ENCODE data around the gene ULK1. TPM values are rescaled to one million over a fixed set of nuclear protein-coding genes. Genes with fewer than 3 reads are reported as not detected.

Gene ULK1
- total RNA-seq, 1 donor from 2014 or later = 3.2 TPM

DNA sequence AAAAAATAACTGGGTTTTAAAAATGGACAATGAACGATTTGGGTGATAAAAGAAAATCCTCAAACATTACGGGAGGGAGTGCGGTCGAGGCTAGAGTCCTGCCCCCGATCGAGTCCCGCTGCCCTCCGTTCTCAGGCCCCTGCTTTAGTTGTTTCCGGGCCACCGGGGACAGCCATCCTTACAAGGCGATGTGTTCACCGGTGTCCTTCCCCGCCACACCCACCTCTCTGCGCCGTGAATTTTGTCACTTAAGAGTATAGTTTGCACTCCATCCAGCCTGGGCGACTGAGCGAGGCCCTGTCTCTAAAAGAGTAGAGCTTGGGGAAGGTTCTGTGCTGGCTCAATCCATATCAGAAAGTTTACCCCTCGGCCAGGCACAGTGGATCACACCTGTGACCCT lies 2.9 kb downstream of the ULK1 start:
- FAIRE-seq = no peak
- no peak overlapping the region for H3K4me3 ChIP-seq (ENCODE audit: low read depth, low read length)
- H3K36me3 ChIP-seq (ENCODE audit: control insufficient read depth, insufficient read depth, low read length) = peaks cover 7% of the 10 kb centered on the region
- DNase-seq (ENCODE audit: low read depth) = no peak
- no peaks in the 10 kb centered on the region for H3K27me3 ChIP-seq (ENCODE audit: control insufficient read depth, insufficient read depth, low read length)
- TF ChIP-seq, protein P1, sequence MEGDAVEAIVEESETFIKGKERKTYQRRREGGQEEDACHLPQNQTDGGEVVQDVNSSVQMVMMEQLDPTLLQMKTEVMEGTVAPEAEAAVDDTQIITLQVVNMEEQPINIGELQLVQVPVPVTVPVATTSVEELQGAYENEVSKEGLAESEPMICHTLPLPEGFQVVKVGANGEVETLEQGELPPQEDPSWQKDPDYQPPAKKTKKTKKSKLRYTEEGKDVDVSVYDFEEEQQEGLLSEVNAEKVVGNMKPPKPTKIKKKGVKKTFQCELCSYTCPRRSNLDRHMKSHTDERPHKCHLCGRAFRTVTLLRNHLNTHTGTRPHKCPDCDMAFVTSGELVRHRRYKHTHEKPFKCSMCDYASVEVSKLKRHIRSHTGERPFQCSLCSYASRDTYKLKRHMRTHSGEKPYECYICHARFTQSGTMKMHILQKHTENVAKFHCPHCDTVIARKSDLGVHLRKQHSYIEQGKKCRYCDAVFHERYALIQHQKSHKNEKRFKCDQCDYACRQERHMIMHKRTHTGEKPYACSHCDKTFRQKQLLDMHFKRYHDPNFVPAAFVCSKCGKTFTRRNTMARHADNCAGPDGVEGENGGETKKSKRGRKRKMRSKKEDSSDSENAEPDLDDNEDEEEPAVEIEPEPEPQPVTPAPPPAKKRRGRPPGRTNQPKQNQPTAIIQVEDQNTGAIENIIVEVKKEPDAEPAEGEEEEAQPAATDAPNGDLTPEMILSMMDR (IDR thresholded peaks at IDR 0.05; ENCODE audit: insufficient read depth, low read length, severe bottlenecking) = no peak

DNA sequence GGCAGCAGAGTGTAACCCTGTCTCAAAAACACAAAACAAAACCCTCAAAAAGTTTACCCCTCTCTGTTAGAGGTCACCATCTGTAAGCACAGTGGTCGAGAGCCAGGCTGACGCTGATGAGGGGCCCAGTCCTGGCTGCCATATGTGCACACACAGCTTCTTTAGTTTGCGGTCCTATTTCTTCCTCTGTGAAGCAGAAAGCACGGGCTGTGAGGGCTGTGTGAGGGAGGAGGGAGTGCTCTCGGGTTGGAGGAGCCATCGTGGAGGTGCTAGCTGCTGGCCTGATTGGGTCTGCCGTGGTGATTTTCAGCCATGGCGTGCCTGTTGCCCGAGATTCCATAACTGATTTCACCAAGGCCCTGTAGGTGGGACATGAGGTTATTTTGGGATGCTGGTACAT lies 3.5 kb downstream of the ULK1 start:
- TF ChIP-seq, protein P1 (IDR thresholded peaks at IDR 0.05; ENCODE audit: insufficient read depth, low read length, severe bottlenecking) = no peak
- no peak overlapping the region for H3K4me3 ChIP-seq (ENCODE audit: low read depth, low read length)
- peaks cover 7% of the 10 kb centered on the region for H3K36me3 ChIP-seq (ENCODE audit: control insufficient read depth, insufficient read depth, low read length)
- no peaks in the 10 kb centered on the region for H3K27me3 ChIP-seq (ENCODE audit: control insufficient read depth, insufficient read depth, low read length)
- FAIRE-seq = no peak
- DNase-seq (ENCODE audit: low read depth) = no peak

DNA sequence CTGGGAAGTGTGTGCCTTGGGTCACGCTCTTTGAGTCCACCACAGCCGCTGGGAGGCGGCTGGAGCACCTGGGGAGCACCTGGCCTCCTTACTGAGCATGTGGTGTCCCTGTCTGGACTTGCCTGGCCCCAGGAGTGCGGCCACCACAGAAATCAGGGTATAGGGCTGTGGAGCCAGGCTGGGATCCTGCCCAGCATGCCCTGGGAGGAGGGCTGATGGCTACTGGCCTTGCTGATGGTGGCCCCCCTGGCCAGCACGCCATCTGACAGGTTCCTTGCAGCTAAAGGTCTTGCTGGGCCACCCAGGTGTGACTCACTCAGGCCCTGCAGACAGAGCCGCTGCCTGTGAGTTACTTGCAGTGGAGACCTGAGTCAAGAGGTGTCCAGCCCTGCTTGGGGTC lies 6.0 kb downstream of the ULK1 start:
- Histone ChIP-seq H3K36me3 (ENCODE audit: control insufficient read depth, insufficient read depth, low read length) (peaks cover 10% of the 10 kb centered on the region), H3K4me3 (ENCODE audit: low read depth, low read length) (no peak overlapping the region), H3K27me3 (ENCODE audit: control insufficient read depth, insufficient read depth, low read length) (no peaks in the 10 kb centered on the region)
- FAIRE-seq = no peak
- DNase-seq (ENCODE audit: low read depth) = peak; percentile 50
- TF ChIP-seq, protein P1 (IDR thresholded peaks at IDR 0.05; ENCODE audit: insufficient read depth, low read length, severe bottlenecking) = peak; percentile 2

DNA sequence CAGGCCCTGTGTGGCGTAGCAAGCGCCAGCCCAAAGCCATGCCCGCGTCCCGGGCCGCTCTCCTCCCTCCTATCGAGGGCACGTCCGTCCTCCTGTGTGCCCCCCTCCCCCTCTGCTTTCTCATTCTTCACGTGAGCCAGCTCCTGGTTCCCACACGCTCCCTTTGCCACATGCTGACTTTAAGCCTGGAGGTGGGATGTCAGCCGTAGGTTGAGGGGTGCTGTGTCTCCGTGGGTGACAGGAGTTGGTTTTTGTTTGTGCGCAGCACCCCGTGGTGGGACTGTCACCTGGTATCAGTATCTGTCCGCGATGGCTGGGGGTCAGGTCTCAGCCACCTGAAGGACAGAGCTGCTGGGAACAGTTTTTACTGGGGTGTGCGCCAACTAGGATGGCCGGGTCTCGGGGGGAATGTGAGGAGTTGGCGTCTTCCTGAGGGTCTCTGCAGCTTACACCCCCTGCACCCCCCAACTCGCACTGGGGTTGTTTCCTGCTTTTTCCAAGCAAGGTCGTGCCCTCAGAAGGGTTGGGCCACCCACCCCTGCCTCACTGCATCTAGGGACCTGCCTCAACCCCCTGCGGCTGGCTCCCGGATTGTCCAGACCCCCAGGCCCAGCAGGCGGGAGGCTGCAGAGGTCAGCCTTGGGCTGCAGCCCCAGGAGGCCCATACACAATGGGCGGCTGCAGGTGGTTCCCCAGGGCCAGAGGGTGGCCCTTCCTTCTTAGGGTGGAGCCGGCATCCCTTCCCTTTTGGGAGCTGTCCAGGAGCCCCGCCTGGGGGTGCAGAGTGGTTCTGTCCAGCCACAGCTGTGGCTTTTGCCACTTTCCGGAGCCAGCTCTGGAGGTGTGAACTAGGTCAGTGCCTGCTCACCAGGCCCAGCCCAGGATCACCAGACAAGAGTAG lies 7.3 kb downstream of the ULK1 start:
- TF ChIP-seq, protein P1 (IDR thresholded peaks at IDR 0.05; ENCODE audit: insufficient read depth, low read length, severe bottlenecking) = no peak
- FAIRE-seq (no peak), DNase-seq (ENCODE audit: low read depth) (no peak)
- Histone ChIP-seq H3K27me3 (ENCODE audit: control insufficient read depth, insufficient read depth, low read length) (no peaks in the 10 kb centered on the region), H3K4me3 (ENCODE audit: low read depth, low read length) (no peak overlapping the region), H3K36me3 (ENCODE audit: control insufficient read depth, insufficient read depth, low read length) (peaks cover 11% of the 10 kb centered on the region)

DNA sequence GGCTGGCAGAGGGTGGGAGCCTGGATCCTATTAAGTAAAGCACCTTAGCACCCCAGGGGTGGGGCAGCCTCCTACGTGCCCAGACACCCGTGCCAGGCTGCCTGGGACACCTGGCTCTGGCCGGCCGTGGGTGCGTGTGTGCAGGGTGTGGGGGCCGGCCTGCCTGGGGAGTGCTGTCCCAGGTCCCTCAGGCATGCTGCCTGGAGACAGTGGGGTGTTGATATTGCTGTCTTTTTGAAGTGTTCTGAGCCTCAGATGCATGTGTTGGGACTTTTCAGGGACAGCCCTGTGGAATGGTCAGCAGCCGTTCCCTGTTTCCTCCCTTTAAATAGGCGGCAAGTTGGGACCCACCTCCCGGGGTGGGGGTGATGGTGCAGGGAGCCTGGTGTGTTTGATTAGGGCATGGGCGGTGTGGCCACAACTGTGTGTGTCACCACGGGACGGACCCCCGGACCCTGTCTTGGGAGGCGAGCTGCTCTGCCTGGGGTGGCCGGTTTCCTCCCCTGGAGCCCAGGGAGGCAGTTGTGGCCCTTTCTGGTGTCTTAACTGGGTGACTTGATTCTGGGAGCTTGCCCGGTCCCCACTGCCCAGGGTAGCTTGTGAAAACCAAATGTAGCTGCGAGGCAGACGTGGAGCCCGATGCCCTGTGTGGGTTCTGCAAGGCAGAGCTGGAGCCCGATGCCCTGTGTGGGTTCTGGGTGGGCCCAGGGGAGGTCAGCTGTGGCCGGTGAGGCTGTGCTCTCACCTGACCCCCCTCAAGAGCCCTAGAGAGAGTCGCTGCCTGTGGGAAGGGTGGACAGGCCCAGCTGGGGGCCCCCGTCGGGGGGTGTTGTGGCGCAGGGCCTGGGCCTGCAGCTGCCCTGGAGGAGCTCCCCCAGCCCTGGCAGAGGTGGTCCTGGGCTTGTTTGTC lies 8.2 kb downstream of the ULK1 start:
- TF ChIP-seq, protein P1 (IDR thresholded peaks at IDR 0.05; ENCODE audit: insufficient read depth, low read length, severe bottlenecking) = no peak
- peak; percentile 36 for FAIRE-seq
- Histone ChIP-seq H3K27me3 (ENCODE audit: control insufficient read depth, insufficient read depth, low read length) (no peaks in the 10 kb centered on the region), H3K36me3 (ENCODE audit: control insufficient read depth, insufficient read depth, low read length) (peaks cover 9% of the 10 kb centered on the region), H3K4me3 (ENCODE audit: low read depth, low read length) (no peak overlapping the region)
- DNase-seq (ENCODE audit: low read depth) = peak; percentile 31
